Activated CD8-positive, alpha-beta memory T cell treated with anti-CD3 and anti-CD28 coated beads for 24 hours (primary cell): ENCODE results near the gene ROR2.

ENCODE experiments used
- DNase-seq: peaks from one replicate; pipeline ENCODE4 v3.0.0-alpha.2; 2020

Gene ROR2

DNA sequence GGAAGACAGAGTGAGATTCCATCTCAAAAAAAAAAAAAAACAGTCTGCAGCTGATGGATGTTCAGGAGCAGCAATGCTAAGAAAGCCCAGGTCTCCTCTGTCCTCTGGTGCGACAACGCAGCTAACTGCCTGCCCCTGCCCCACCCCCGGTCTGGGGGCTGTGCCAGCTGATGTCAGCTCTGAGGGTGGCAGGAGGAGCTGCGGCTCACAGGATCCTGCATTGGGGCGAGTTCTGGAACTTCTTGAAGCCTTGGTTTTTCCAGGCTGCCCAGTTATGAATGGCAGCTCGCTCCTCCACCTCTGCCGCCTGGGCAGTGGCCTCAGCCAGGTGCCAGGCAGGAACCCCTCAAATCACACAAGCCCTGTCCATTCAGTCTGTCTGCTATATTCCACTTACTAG, 113.5 kb downstream of the ROR2 start:
- no peak for DNase-seq

DNA sequence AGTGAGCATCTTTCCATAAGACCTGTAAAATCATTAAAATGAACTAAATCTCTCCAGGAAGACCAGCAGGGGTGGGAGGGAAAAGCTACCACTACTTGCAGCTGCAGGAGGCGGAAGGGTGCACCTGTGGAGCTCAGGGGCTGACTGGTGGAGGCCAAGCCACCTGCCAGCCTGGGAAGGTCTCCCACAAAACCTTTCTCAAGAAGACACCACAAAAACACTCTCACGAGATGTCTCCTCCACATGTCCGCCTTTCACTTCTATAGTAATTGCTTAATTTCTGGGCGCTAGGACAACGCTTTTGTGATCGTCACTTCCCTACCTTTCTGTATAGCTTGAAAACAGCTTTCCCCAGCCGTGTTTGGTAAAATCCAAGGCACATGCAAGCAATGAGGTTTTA, 114.4 kb downstream of the ROR2 start:
- no peak for DNase-seq

DNA sequence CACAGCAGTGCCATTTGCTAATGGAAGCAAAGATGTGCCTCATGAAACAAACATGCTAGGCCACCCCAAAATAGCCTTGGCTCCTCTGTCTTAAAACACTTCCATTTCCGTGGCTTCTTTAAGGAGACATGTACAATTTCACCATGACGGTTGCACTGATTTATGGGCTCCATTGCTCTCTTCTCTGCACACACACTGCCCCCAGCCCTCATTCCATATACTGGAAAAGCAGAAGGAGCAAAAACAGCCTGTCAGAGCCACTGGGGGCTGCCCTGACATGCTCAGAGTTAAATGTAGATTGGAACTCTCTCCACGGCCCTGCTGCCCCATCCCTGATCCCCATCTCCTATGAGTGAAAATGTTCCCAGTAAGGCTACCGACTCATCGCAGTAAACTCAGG, 114.8 kb downstream of the ROR2 start:
- no peak for DNase-seq

DNA sequence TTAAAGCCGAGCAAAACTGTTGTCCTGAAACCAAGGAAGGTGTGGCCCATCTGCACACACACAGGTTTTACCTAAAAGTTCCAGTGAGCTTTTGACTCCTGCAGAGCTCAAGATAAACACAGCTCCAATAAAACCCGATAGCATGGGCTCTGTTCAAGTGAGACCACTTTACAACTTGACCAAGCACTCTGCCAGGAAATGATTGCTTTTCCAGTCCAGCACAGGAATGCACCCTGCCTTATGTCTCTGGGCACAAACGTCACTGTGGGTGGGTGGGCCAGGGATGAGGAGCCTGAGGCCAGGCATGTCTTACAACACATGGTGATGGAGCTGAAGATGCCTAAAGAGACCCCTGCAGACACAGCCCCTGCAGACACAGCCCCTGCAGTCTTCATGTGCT, 115.3 kb downstream of the ROR2 start:
- no peak for DNase-seq

DNA sequence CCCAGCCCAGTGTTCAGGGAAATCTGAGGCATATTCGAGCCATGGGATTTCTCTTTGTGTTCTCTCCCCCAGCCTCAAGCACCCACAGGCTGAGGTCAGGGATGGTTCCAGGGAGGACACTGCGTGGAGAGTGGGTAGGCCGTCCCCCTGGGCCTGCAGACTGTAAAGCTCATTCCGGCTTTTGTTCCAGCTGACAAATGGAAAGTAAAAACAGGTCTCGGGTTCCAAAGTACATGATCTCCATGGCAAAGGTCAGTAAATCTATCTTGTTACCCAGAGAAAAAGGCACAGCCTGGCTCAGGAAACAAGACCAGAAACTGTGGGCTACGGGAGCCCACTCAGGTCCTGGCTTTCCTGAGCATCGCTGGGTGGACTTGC, 116.2 kb downstream of the ROR2 start:
- DNase-seq = no peak

DNA sequence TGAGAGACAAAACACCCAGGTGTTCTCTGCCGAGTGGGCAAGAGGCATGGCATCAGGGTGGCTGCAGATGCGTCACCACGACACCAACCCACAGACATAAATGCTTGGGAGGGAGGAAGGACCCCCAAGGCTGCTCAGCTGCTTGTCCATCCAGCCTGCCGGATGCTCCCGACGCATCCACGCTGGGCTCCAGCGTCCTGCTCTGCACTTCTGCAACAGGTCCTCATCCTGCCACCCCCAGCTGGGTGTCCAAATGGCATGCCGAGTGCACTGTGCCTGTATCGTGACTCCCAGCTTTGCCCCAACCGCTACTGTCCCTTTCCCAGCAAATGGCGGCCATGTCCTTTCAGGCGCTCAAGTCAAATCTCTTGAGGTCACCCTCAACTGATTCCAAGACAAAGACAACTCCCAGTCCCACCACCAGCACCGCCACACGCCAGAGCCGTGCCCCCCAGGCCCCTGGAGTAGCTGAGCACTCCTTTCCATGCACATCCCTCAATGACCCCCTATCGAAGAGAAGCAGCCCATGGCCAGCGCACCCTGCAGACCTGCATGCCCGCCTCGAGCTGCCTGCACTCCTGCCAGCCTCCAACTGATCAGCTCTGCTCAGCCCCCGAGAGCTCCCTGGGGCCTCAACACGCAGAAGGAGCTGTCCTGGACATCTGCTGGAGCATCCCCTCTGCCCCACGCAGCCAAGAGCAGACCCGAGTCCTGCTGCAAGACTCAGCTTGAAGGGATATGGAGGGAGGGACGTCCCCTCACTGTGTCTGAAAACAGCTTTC, 116.7 kb downstream of the ROR2 start:
- no peak for DNase-seq

DNA sequence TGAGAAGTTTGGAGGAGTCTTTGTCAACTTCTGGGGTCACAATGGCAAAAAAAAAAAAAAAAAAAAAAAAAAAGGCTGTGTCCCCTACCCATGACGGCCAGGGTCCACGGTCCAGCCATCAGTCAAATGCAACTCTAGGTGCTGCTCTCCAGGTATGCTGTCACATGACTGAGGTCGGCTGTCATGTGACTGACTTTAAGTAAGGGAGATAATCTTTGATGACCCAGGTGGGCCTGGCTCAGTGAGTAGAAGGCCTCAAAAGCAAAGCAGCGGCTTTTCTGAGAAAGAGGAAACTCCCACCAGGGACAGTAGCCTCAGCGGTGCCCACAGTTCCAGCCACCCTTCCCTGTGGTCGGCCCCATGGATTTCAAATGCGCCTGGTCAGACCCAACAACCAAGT, 117.7 kb downstream of the ROR2 start:
- DNase-seq = no peak

DNA sequence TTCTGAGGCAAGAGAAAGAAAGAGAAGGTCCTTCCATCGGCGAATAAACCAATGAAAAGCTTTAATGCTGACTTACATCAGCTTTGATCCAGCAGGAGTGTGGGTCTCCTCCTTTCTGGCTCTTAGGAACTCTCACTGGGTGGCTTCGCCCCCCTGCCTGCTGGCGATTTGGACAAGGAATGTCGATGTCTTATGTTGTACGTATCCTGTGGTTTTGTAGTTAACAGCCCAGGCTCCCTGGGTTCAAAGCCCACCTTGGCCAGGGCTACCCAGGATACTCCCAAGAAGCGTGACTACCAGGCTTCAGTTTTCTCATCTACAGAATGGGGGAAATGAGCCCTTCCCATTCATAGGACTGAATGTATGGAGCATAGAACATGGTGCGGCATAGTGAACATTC, 124.2 kb downstream of the ROR2 start:
- DNase-seq = no peak

DNA sequence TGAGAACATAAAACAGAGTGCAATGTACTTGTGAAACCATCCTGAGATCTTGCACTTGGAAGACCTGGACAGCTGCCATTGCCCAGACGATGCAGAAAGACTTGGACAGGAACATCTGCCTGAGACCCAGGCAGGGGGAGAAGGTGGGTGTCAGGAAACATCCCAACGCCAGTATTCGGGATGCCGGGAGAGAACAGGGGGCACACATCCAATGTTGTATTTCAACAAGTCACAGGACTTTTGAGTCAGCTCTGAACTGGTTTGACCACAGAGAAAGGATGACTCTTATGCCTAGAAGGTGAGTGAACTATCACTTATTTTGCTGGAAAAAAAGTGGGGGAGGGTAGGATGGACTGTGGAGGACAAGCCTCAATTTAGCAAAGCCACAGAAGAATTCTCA, 124.6 kb downstream of the ROR2 start:
- DNase-seq = no peak

DNA sequence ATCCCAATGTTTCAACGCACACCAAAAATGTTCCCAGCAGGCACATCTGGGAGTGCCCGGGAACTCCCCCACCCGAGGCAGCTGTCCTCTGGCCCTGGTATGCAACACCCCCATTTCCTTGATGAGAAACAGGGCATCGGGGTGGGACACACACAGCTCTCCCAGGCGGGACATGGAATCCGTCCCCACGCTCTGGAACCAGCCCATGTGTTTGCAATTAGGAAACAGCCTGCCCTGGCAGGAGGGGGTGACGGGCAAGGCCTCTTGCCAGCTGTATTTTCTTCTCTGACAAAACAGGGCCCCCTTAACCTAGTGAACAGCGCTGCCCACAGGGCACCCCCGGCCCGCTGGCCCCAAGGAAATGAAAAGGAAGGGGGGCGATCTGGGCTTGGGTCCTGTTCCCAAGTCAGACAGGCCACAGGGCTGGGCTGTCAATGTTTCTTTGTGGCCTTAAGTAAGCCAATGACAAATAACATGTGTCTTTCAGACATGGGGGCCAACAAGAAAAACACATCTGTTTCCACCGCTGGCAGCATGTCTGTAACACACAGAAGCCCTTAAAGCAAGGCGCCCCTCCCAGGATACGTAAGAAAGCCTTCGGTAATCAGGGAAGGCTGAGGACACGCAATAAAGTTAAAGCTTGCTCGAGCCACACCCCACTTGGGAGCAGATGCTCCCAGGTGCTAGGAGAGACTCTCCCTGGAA, 125.3 kb downstream of the ROR2 start:
- DNase-seq = no peak

DNA sequence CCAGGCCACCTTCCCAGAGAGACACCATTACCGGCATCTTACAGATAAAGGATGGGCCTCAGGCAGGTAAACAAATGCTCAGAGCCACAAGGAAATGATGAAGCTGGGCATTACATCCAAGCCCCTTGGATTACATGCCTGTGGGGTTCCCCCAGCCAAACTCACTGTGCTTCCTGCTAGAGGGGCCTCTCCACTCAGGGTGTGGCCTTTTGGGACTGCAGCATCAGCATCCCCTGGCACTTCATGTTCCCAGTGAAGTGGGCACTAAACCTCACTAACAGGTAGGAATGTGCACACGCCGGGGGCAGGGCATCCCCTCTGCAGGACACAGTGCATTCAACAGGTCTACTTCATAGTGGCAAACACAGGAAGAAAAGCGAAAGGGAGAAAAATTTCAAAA, 125.9 kb downstream of the ROR2 start:
- DNase-seq = no peak

DNA sequence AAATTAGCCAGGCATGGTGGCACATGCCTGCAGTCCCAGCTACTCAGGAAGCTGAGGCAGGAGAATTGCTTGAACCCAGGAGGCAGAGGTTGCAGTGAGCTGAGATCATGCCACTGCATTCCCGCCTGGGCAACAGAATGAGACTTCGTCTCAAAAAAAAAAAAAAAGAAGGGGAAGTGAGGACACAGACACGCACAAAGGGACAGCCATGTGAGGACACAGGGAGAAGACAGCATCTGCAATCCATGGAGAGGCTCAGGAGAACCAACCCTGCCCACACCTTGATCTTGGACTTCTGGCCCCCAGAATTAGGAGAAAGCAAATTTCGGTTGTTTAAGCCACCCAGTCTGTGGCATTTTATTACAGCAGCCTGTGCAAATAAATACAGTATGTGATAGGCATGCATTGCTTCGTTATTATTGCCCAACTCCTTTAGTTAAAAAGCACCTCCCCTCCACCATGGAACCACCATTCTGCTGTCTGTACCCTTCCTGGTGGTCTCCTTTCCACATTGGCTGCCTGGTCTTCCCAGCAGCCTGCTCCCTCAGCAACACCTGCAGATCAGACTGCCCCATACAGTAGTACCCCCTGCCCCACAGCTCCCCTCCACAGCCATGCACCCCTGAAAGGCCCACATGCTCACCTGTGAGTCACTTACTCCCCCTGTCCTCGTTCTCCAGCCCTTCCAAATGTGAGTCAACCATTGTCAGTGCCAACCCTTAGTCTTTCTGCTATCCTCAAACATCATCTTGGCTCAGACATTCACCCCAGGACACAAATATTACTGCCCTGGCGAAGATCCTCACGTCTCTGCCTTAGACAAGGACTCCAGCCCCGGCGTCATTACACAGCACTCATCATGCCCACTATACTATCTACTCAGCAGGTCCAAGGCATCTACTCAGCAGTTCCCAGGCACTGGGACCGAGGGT, 128.8 kb downstream of the ROR2 start:
- no peak for DNase-seq

DNA sequence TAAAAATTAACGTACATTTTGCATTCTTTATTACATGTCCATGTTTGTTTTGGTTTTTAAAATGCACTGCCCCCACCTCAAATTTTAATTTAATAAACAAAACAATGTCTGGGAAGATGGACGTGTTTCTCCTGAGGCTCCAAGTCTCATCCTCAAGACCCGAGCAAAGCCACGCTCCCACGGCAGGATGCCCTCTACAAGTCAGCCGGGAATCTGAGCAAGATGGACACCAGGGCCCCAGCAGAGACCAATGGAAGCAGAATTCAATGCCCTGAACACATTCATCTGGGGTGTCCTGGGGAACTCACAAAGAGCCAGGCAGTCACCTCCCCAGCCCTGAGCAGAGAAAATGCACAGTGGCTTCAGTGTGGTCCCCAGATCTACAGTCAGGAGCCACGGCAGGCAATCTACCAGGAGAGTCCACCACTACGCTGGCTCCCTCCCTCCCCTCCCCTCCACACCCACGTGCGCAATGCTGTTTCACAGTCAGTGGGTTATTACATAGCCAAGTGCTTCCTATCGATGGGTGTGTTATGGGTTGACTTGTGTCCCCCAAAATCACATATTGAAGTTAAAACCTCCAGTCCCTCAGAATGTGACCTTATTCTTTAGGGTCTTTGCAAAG, 129.8 kb downstream of the ROR2 start:
- no peak for DNase-seq

DNA sequence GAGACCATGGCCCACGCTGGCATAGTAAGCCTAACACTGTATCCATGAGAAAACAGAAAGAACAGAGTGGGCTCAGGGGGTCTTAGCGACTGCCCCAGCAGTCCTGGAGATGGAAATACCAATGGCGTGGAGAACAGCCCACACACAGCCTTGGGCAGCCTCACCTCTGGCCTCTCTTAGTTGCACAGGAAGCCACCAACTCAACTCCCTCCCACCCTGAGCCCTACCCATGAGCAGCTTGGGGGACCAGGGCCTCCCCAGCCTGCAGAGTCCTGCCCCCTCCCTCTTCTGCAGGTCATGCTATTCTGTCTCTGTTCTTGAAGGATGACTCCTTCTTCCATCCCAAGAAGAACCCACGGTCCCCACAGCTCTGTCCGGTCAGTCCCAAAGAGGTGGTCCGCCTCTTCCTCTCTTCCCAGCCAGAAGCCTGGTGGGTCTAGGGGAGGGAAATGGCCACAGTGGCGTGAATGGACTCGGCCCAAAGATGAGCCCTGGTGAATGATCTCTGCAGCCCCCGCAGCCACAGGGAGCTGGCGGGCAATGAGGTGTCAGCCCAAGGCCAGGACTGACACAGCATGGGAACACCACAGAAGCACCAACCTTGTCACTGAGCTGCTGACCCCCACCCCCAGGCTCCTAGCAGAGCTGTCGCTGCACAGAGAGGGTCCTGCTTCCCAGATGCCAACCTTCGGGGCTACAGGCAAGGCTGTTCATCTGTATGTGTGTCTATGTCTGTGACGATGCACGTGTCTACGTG, 131.2 kb downstream of the ROR2 start:
- DNase-seq = no peak

DNA sequence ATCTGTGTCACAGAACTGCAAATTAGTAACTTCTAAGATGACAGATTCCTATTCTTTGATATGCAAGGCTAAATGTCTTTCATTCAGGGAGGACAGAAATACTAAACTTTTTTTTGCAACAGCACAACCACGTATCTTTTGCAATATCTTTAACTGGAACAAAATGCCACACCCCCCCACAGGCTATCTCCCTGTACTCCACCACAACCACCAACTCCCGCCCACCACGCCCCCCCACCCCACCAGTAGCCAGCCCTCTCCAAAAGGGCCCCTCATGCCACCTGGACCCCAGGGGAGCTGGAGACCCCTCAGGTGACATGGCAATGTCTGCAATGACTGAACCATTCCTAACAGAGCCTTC, 131.8 kb downstream of the ROR2 start:
- DNase-seq = no peak

DNA sequence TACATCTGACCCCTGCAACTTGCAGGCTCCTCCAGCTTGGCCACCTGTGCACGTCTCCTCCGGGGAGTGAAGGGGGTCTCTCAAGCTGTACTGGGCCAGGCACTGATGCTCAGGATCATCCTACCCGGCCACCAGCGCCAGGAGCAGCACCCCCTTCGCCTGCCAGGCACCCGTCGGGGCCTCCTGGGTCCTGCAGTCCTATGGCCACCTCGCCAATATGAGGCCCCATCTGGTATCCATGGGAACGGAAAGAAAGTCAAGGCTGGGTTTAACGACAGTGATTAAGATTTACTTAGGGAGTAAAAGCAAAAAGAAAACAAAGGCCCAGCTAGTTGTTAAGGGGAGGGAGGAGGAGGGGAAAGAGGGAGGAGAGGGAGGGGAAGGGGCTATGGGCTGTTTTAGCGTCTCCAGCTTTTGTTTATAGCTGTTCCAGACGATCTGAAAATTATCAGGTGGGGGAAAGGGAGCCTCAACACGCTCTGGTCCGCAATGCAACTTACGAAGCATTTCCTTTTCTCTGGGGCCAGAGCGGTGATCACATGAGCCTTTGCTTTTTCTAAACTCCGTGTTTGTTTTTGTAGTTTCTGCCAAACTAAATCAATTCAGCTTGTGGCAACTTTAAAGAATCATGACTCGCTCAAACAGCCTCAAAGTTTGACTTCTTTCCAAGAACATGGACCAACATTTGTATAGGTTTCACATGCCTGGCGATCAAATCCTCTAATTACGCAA, 132.4 kb downstream of the ROR2 start:
- DNase-seq = no peak

DNA sequence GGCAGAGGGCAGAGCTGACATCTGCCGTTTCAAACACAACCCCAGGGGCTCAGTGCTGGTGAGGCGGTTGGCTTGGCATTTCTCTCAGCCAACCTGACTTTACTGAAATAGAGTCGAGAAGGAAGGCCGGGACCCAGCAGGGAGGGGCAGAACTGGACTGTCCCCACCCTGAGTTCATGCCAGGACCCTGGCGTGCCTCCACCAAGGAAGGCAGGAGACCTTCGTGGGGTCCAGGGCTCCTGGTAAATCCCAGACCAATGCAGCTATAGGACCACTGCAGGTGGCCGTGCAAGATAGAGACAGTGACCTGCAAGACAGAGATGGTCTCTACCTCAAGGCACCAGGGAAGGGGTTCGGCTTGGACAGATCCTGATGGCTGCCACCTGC, 132.9 kb downstream of the ROR2 start:
- no peak for DNase-seq

DNA sequence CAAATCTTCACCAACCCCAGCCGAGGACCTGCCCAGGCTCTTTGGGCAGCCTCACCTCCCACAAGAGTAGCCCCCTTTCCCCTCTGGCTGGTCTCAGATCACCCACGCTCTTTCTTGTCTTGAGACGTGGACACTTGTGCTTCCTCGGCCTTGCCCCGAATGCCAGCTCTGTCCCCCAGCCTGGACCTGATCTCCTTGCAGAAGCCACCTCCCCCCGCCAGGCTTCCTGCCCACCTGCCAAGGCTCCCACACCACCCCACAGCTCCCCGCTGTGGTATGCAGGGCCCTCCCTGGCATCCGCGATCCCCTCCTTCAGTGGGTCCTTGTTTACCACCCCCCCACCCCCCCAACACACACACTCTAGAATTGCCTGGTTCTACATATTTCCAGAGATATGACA, 133.7 kb downstream of the ROR2 start:
- no peak for DNase-seq

DNA sequence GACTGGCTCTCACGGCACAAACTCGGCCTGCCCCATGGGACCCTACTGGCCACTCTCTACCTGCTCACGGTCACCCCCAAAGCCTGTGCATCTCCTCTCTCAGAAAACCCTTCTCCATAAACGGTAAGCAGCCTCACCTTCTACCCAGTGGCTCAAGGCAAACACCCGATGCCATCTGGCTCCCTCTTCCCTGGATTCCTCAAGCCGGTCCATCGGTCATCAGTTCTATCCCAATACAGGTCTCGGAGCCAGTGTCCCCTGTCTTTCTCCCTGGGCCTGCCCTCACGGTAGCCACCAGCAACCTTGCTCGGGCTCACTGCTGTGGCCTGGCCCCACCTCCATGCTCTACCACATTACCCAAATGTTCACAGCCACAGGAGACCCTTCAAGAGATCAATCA, 134.1 kb downstream of the ROR2 start:
- DNase-seq = no peak

DNA sequence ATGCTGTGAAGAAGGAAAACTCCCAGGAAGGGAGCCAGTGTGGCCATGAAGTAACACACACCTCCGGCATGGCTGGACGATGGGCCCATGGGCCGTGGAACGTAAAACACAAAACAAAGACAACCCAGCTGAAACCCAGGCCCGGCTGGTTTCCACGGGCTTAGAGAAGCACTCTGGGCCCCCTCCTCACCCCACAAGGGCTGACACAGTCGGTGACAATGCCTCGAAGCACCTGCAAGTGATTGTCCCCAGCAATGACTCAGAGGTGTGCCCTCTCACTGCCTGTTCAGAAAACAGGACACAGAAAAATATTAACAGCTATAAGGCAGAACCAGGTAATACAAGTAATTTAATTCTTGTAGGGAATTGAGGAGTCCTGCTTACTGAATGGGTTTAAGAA, 135.3 kb downstream of the ROR2 start:
- no peak for DNase-seq

DNA sequence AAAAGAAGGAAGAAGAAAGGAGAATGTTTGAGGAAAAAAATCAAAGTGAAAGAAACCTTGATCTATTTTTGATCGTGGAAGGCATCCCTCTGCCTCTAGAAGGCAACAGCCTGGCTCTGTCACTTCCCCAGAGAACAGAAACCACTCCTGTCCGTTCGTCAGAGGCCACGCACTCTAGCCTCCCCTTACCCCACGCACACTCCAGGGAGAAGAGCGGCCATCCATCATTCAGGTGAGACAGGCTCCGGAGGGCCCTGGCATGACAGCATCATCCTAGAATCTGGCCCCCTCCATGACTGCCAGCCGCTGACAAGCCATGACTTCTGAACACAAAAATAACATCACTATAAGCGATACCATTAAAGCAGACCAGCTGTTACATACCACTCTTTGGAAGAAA, 135.8 kb downstream of the ROR2 start:
- no peak for DNase-seq
